ENCODE results near the gene PVALEF.
A peak's percentile ranks its signal among the peaks of the same experiment; 100 is the strongest.

Gene PVALEF

GRCh38 chr17:81197409-81197795, 32.1 kb downstream of the PVALEF start:
- POLR2A ChIA-PET, result no interaction called here
- TF ChIP-seq FOXK2 (IDR thresholded peaks at IDR 0.05) (no peak), L3MBTL2 (conservative IDR thresholded peaks at IDR 0.05) (no peak), FOXM1 (IDR thresholded peaks at IDR 0.05; ENCODE audit: borderline replicate concordance) (no peak), SUZ12 (IDR thresholded peaks at IDR 0.05) (no peak), CTBP1 (IDR thresholded peaks at IDR 0.05; ENCODE audit: borderline replicate concordance) (no peak), HDGF (IDR thresholded peaks at IDR 0.05; ENCODE audit: borderline replicate concordance) (no peak), BHLHE40 (IDR thresholded peaks at IDR 0.05; ENCODE audit: borderline replicate concordance) (no peak), ELF4 (IDR thresholded peaks at IDR 0.05) (no peak), LEF1 (IDR thresholded peaks at IDR 0.05; ENCODE audit: borderline replicate concordance) (no peak), FOXA1 (IDR thresholded peaks at IDR 0.05) (no peak), ZNF384 (IDR thresholded peaks at IDR 0.05) (no peak), TARDBP (IDR thresholded peaks at IDR 0.05) (no peak), SP1 (IDR thresholded peaks at IDR 0.05) (no peak)
- TF ChIP-seq, protein P1, sequence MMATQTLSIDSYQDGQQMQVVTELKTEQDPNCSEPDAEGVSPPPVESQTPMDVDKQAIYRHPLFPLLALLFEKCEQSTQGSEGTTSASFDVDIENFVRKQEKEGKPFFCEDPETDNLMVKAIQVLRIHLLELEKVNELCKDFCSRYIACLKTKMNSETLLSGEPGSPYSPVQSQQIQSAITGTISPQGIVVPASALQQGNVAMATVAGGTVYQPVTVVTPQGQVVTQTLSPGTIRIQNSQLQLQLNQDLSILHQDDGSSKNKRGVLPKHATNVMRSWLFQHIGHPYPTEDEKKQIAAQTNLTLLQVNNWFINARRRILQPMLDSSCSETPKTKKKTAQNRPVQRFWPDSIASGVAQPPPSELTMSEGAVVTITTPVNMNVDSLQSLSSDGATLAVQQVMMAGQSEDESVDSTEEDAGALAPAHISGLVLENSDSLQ (IDR thresholded peaks at IDR 0.05), result no peak
- DNase-seq (ENCODE audit: extremely low spot score), result no peak
- CTCF ChIA-PET, result no interaction called here

DNA sequence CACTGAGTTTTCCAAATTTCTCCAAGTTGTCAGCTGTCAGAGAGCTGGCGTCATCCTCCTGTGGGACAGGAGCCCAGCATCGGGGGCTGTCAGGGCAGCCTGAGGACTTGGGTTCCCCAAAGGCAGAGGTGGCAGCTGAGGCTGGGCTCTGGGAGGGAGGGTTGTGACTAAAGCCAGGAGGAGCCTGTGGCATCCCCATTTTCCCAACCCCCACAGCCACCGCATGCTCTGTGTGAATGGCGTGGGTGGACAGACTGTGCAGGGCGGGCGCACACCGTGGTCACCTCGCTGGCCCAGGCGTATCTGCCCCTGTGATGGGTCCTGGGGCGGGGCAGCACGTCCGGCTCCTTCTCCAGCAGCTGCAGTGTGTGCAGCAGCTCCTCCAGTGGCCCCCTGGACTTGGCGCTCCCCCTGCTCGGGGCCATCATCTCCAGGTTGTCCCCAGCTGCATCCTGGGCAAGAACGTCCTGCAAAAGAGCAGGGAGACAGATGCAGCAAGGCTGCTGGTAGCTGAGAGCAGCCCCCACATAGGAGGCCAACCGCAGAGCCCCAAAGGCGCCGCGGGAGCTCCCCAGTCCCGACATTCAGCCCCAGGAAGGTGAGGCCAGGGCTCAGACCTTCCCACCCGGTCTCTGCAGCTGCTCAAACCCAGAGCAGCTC, 32.7 kb downstream of the PVALEF start:
- TF ChIP-seq SUZ12 (IDR thresholded peaks at IDR 0.05) (no peak), FOXM1 (IDR thresholded peaks at IDR 0.05; ENCODE audit: borderline replicate concordance) (no peak), ARNT (IDR thresholded peaks at IDR 0.05) (no peak), BHLHE40 (IDR thresholded peaks at IDR 0.05; ENCODE audit: borderline replicate concordance) (no peak)
- ChIA-PET CTCF (interaction anchor here (0.7 kb wide), 1 partner anchor 107 kb away, joined by 3 read pairs; no protein-coding TSS in a partner anchor), POLR2A (no interaction called here)
- DNase-seq (ENCODE audit: extremely low spot score), result no peak

- TF ChIP-seq LEF1 (IDR thresholded peaks at IDR 0.05; ENCODE audit: borderline replicate concordance) (no peak), TARDBP (IDR thresholded peaks at IDR 0.05) (no peak), CTBP1 (IDR thresholded peaks at IDR 0.05; ENCODE audit: borderline replicate concordance) (no peak), ARNT (IDR thresholded peaks at IDR 0.05) (no peak), SUZ12 (IDR thresholded peaks at IDR 0.05) (no peak), HDGF (IDR thresholded peaks at IDR 0.05; ENCODE audit: borderline replicate concordance) (no peak)
- TF ChIP-seq, protein P1 (IDR thresholded peaks at IDR 0.05), result no peak
- no peak for DNase-seq (ENCODE audit: extremely low spot score)
- ChIA-PET POLR2A (no interaction called here), CTCF (no interaction called here)
Measured at GRCh38 chr17:81198826-81199481, 33.6 kb downstream of the PVALEF start.

GRCh38 chr17:81199482-81199830, 34.1 kb downstream of the PVALEF start:
- CTCF ChIA-PET, result no interaction called here
- DNase-seq (ENCODE audit: extremely low spot score), result no peak
- POLR2A ChIA-PET, result no interaction called here
- TF ChIP-seq CTBP1 (IDR thresholded peaks at IDR 0.05; ENCODE audit: borderline replicate concordance) (no peak), FOXM1 (IDR thresholded peaks at IDR 0.05; ENCODE audit: borderline replicate concordance) (no peak), TARDBP (IDR thresholded peaks at IDR 0.05) (no peak), NFRKB (IDR thresholded peaks at IDR 0.05) (no peak), ZNF384 (IDR thresholded peaks at IDR 0.05) (no peak), SP1 (IDR thresholded peaks at IDR 0.05) (no peak), BHLHE40 (IDR thresholded peaks at IDR 0.05; ENCODE audit: borderline replicate concordance) (no peak), ELF4 (IDR thresholded peaks at IDR 0.05) (no peak), ARNT (IDR thresholded peaks at IDR 0.05) (no peak)

- ChIA-PET CTCF (interaction anchor here (0.7 to 1.0 kb wide), 2 partner anchors 9 to 66 kb away, joined by 3 read pairs; no protein-coding TSS in a partner anchor), POLR2A (interaction anchor here (2.1 kb wide), 1 partner anchor 23 kb away, joined by 6 read pairs; the partner anchor contains the start of gene CEP131)
- TF ChIP-seq HDGF (IDR thresholded peaks at IDR 0.05; ENCODE audit: borderline replicate concordance) (no peak), FOXK2 (IDR thresholded peaks at IDR 0.05) (no peak), NFRKB (IDR thresholded peaks at IDR 0.05) (no peak), LEF1 (IDR thresholded peaks at IDR 0.05; ENCODE audit: borderline replicate concordance) (no peak), ELF4 (IDR thresholded peaks at IDR 0.05) (no peak), TARDBP (IDR thresholded peaks at IDR 0.05) (no peak), BHLHE40 (IDR thresholded peaks at IDR 0.05; ENCODE audit: borderline replicate concordance) (no peak), SUZ12 (IDR thresholded peaks at IDR 0.05) (no peak), ARNT (IDR thresholded peaks at IDR 0.05) (no peak), FOXA1 (IDR thresholded peaks at IDR 0.05) (no peak), ZNF384 (IDR thresholded peaks at IDR 0.05) (no peak), L3MBTL2 (conservative IDR thresholded peaks at IDR 0.05) (no peak)
- no peak for DNase-seq (ENCODE audit: extremely low spot score)
Measured at GRCh38 chr17:81200201-81200600, 34.9 kb downstream of the PVALEF start.

DNA sequence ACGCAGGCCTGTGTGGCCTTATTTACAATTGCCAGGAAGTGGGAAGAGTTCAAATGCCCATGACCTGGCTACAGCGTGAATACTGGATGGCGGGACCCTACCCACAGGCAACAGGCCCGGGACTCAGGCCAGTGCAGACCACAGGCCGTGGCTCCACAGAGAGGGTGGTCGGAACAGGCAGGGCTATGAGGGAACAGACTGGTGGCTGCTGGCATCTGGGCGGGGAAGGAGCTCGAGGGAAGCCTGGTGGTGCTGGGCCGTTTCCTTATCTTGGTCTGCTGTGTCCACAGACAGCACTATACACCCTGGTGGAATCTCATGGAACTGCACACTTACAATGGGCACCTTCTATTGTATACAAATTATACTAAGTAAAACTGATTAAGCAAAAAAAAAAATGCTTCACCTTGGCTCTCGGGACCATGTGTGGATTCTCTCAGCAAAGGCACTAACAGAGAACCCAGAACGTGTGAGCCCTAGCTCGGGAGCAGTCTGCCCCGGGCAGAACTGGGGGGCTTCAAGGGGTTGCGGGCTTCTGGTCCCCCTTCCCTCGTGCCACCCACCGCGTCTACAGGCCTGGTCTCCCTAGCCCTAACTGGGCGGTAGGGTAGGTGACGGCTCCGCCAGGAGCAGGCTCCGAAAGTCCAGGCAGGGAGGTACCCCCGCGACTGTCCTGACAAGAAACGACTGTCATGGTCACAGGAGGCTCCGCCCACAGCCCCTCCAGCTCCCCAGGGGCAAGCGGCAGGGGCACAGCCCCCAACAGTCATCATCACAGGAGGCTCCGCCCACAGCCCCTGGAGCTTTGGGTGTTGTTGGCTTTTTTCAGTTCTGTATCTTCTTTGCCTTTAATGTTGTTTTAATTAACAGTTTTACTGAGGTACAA, 35.6 kb downstream of the PVALEF start:
- POLR2A ChIA-PET, result interaction anchor here (1.1 to 2.1 kb wide), 2 partner anchors 22 to 28 kb away, joined by 3 to 6 read pairs; partner anchors contain the start of gene CEP131
- peak; percentile 73 for DNase-seq (ENCODE audit: extremely low spot score)
- CTCF ChIA-PET, result interaction anchor here (0.6 to 1.0 kb wide), 4 partner anchors 10 to 355 kb away, joined by 3 to 7 read pairs (median 3); no protein-coding TSS in a partner anchor
- TF ChIP-seq ARNT (IDR thresholded peaks at IDR 0.05), result no peak
- TF ChIP-seq FOXM1 (IDR thresholded peaks at IDR 0.05; ENCODE audit: borderline replicate concordance), result no peak
- no peak for TF ChIP-seq SP1 (IDR thresholded peaks at IDR 0.05)
- no peak for TF ChIP-seq ELF4 (IDR thresholded peaks at IDR 0.05)
- TF ChIP-seq CTBP1 (IDR thresholded peaks at IDR 0.05; ENCODE audit: borderline replicate concordance), result no peak
- TF ChIP-seq LEF1 (IDR thresholded peaks at IDR 0.05; ENCODE audit: borderline replicate concordance), result no peak
- no peak for TF ChIP-seq L3MBTL2 (conservative IDR thresholded peaks at IDR 0.05)
- TF ChIP-seq NFRKB (IDR thresholded peaks at IDR 0.05), result no peak
- TF ChIP-seq, protein P1 (IDR thresholded peaks at IDR 0.05), result no peak
- no peak for TF ChIP-seq HDGF (IDR thresholded peaks at IDR 0.05; ENCODE audit: borderline replicate concordance)

Measured in HEK293T (cell line).